Tibial nerve (tissue), 4 donors: Measurements from ENCODE around the gene PCDH9. TPM values are rescaled to one million over a fixed set of nuclear protein-coding genes. Genes with fewer than 3 reads are reported as not detected.

Experiments used
- DNase-seq, 2 donors: peaks; one replicate each; pipeline ENCODE4 v3.0.0-alpha.2; 2019; ENCODE audit warnings: low spot score in 2 of 2
- H3K27ac ChIP-seq, 4 donors: fragments of 200-600 bp; sonication (generic) in 3 of 4; one replicate each; pipeline ENCODE4 v1.5.1; 2017 to 2019; ENCODE audit warnings: mild to moderate bottlenecking in 1 of 4
- H3K27me3 ChIP-seq, 2 donors: fragments of 200-600 bp; sonication (generic) in 1 of 2; one replicate each; pipeline versions ENCODE4 v1.5.1 to v1.6.0; 2017 to 2019
- H3K36me3 ChIP-seq, 3 donors: fragments of 200-600 bp; sonication (generic); one replicate each; pipeline ENCODE4 v1.5.1; 2018 to 2019
- H3K4me1 ChIP-seq, 4 donors: fragments of 200-600 bp; sonication (generic) in 3 of 4; one replicate each; pipeline ENCODE4 v1.5.1; 2017 to 2019
- H3K4me3 ChIP-seq, 4 donors: fragments of 200-600 bp; sonication (generic) in 3 of 4; one replicate each; pipeline ENCODE4 v1.5.1; 2017 to 2019; ENCODE audit warnings: mild to moderate bottlenecking in 1 of 4, moderate library complexity in 1 of 4
- H3K9me3 ChIP-seq, 4 donors: fragments of 200-600 bp; sonication (generic) in 3 of 4; one replicate each; pipeline ENCODE4 v1.5.1; 2017 to 2019
- EP300 ChIP-seq, 2 donors: sonication (generic); formaldehyde crosslinking; IDR thresholded peaks; one replicate each; pipeline ENCODE4 v1.6.1; 2017; ENCODE audit warnings: antibody characterized with exemption in 2 of 2, mild to moderate bottlenecking in 1 of 2
- POLR2A ChIP-seq, 2 donors: fragments of 450-650 bp; IDR thresholded peaks; one replicate each; pipeline ENCODE4 v1.6.1; 2017; ENCODE audit warnings: antibody characterized with exemption in 2 of 2, mild to moderate bottlenecking in 2 of 2, moderate library complexity in 2 of 2
- WGBS, 2 donors: methylation state at CpG; one replicate each; pipeline ENCODE4 v1.1.5; 2018; 5-methylcytosine and 5-hydroxymethylcytosine counted together
- total RNA-seq, 4 donors: library from RNA; depleted of rRNA; stranded (reverse); fragments of >200 nt; gene quantifications; one replicate each; pipeline ENCODE4 v1.1.0, GENCODE V29; 2016
- TF ChIP-seq, protein P1 (sequence below), 5 experiments: fragments of 200-600 bp in 3 of 5; fragments of 450-650 bp in 2 of 5; sonication (generic) in 3 of 5; IDR thresholded peaks; one replicate each; pipeline ENCODE4 v1.5.1; 2016 to 2019; ENCODE audit warnings: antibody characterized with exemption in 5 of 5, mild to moderate bottlenecking in 3 of 5, moderate library complexity in 2 of 5

PCDH9 gene
- total RNA-seq, 4 donors from 2014 or later = 11.8 to 28.6 (median 14.4) TPM

DNA sequence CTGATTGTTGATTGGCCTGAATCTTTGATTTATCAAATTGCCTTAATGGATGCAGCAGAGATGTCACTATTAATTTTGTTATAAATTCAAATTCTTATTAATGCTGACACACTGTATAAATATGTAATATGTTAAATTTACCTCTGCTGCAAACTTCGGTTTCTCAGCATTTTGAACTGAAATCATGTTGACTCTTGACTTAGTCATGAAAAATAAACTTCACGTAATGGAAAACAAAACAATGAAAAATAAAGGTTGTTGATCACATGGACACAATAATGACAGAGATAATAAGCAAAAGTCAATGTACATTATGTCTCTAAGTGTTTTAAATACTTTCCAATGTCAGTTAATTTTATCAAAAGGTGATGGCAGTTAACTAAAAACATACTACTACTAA, 827.6 kb downstream of the PCDH9 start:
- no peak overlapping the region for H3K4me3 ChIP-seq
- H3K9me3 ChIP-seq = no peaks in the 10 kb centered on the region
- H3K27me3 ChIP-seq = no peaks in the 10 kb centered on the region
- H3K4me1 ChIP-seq = peaks cover 0 to 8% (median 0%) of the 10 kb centered on the region in 4 donors
- WGBS, 2 donors = 91% methylated on average over 2 of the region's 2 CpGs
- no peaks in the 10 kb centered on the region for H3K36me3 ChIP-seq
- no peak for TF ChIP-seq POLR2A (IDR thresholded peaks at IDR 0.05)
- TF ChIP-seq EP300 (IDR thresholded peaks at IDR 0.05) = no peak
- TF ChIP-seq, protein P1, sequence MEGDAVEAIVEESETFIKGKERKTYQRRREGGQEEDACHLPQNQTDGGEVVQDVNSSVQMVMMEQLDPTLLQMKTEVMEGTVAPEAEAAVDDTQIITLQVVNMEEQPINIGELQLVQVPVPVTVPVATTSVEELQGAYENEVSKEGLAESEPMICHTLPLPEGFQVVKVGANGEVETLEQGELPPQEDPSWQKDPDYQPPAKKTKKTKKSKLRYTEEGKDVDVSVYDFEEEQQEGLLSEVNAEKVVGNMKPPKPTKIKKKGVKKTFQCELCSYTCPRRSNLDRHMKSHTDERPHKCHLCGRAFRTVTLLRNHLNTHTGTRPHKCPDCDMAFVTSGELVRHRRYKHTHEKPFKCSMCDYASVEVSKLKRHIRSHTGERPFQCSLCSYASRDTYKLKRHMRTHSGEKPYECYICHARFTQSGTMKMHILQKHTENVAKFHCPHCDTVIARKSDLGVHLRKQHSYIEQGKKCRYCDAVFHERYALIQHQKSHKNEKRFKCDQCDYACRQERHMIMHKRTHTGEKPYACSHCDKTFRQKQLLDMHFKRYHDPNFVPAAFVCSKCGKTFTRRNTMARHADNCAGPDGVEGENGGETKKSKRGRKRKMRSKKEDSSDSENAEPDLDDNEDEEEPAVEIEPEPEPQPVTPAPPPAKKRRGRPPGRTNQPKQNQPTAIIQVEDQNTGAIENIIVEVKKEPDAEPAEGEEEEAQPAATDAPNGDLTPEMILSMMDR (IDR thresholded peaks at IDR 0.05) = no peak
- H3K27ac ChIP-seq = no peak overlapping the region
- DNase-seq = no peak

DNA sequence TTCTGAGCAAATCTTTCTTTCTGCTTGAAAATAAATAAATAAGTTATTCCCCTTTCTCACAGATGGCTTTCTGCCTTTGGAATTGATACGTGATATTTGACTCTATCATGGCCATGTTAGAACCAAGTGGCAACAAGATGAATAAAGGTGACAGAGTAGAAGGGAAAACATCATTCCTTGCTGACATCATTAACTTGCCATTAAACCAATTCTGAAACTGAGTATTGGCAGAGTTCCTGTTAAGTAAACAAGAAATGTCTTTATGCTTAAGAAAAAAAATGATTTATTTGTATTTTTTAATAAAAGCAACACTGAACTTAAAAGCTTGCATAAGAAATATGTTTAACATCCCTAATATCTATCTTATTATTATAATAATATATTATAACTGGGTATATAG, 828.1 kb downstream of the PCDH9 start:
- H3K27ac ChIP-seq = no peak overlapping the region

DNA sequence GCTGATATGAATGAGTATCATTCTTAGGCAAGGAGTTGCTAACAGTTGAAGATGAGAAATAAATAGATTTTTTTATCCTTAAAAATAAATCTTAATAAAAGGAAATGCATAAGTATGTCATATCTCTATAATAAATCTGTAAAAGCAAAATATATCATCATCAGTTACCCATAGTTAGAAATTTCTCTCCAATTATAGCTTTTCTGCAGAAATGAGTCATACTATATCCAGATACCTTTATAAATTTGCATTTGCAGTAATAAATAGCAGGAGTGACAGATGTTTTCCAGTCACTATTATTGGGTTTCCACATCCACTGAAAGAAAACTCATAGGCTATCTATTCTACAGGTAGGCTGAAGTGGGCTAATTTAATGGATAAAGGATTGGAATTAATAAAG, 829.8 kb downstream of the PCDH9 start:
- H3K36me3 ChIP-seq = no peaks in the 10 kb centered on the region
- no peak overlapping the region for H3K4me3 ChIP-seq
- no peaks in the 10 kb centered on the region for H3K27me3 ChIP-seq
- H3K9me3 ChIP-seq = no peaks in the 10 kb centered on the region
- H3K4me1 ChIP-seq = no peaks in the 10 kb centered on the region
- TF ChIP-seq EP300 (IDR thresholded peaks at IDR 0.05) = no peak
- TF ChIP-seq POLR2A (IDR thresholded peaks at IDR 0.05) = no peak
- TF ChIP-seq, protein P1 (IDR thresholded peaks at IDR 0.05) = no peak
- DNase-seq = no peak
- no peak overlapping the region for H3K27ac ChIP-seq

More for the DNA sequence above, 828.1 kb downstream of the PCDH9 start:
- TF ChIP-seq POLR2A (IDR thresholded peaks at IDR 0.05) (no peak), EP300 (IDR thresholded peaks at IDR 0.05) (no peak)
- TF ChIP-seq, protein P1 (IDR thresholded peaks at IDR 0.05) = no peak
- Histone ChIP-seq H3K4me3 (no peak overlapping the region), H3K4me1 (peaks cover 0 to 7% (median 0%) of the 10 kb centered on the region in 4 donors), H3K9me3 (no peaks in the 10 kb centered on the region), H3K27me3 (no peaks in the 10 kb centered on the region), H3K36me3 (no peaks in the 10 kb centered on the region)
- no peak for DNase-seq
- 76 to 82% methylated on average over 1 of the region's 1 CpG for WGBS, 2 donors

DNA sequence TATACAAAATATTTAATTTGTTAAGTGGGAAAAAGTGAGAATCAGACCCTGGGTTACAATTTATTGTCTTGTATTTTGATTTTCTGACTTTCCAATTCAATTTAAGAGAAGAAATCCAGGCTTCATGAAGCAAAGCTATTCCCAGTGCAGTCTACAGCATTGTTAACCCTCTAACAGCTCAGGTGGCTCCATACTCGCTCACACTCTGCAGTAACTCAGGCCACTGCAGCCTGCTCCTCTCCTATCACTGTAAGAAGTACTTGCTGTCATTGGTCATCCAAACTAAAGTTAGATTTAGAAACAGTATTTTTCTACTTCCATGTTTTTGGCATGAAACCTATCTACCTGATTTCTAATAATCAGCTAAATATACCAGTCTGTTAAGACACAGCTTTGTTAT, 830.3 kb downstream of the PCDH9 start:
- Histone ChIP-seq H3K4me3 (no peak overlapping the region), H3K4me1 (no peaks in the 10 kb centered on the region), H3K36me3 (no peaks in the 10 kb centered on the region), H3K9me3 (no peaks in the 10 kb centered on the region), H3K27ac (no peak overlapping the region), H3K27me3 (no peaks in the 10 kb centered on the region)
- no peak for DNase-seq
- 92 to 93% methylated on average over 1 of the region's 1 CpG for WGBS, 2 donors
- TF ChIP-seq, protein P1 (IDR thresholded peaks at IDR 0.05) = no peak
- TF ChIP-seq EP300 (IDR thresholded peaks at IDR 0.05) (no peak), POLR2A (IDR thresholded peaks at IDR 0.05) (no peak)

DNA sequence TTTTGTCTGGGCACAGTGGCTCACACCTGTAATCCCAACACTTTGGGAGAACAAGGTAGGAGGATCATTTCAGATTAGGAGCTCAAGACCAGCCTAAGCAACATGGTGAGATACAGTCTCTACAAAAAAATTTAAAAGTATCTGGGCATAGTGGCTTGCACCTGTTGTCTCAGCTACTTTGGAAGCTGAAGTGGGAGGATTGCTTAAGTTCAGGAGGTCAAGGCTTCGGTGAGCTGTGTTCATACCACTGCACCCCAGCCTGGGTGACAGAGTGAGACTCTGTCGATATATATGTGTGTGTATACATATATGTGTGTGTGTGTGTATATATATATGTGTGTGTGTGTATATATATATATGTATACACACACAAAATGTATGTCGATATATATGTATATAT, 833.0 kb downstream of the PCDH9 start:
- H3K27me3 ChIP-seq = no peaks in the 10 kb centered on the region
- no peak for DNase-seq
- H3K4me1 ChIP-seq = no peaks in the 10 kb centered on the region
- no peaks in the 10 kb centered on the region for H3K9me3 ChIP-seq
- H3K4me3 ChIP-seq = no peak overlapping the region
- no peak overlapping the region for H3K27ac ChIP-seq
- TF ChIP-seq POLR2A (IDR thresholded peaks at IDR 0.05) = no peak
- TF ChIP-seq, protein P1 (IDR thresholded peaks at IDR 0.05) = no peak
- TF ChIP-seq EP300 (IDR thresholded peaks at IDR 0.05) = no peak
- H3K36me3 ChIP-seq = no peaks in the 10 kb centered on the region
- 92% methylated on average over 3 of the region's 3 CpGs for WGBS, 2 donors
